ENCODE data around the gene ANKHD1. TPM values are rescaled to one million over a fixed set of nuclear protein-coding genes. Genes with fewer than 3 reads are reported as not detected.

ANKHD1 gene
- total RNA-seq, 1 donor, result 81.1 TPM

DNA sequence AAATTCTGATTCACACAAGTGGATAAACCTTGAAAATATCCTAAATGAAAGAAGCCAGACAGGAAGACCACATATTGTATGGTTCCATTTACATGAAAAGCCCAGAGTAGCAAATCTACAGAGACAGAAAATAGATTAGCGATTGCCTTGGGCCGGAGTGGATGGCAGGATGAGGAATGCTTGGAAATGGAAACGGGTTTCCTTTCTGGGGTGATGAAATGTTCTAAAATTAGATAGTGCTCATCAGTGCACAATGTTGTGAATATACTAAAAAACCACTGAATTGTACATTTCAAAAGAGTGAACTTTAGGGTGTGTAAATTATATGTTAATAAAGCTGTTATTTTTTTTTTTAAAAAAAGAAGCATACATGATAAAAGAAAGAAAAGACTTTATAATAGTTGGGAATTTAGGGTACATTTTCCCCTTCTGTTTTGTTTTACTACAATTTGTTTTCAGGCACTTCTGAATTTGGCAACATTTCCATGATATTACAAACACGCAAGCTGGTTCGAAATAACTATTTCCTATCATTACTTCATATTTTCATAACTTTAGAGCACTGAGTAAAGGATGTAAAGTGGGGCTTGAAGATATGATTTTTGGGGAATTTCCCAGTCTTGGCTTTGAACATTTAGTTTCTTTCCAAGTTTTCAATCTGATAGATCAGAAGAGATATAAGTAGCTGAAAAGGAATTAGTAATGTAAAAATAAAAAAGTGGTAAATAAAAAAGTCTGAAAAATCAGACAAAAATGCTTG, 186.9 kb downstream of the ANKHD1 start:
- Histone ChIP-seq H3K27ac (ENCODE audit: low read depth, low read length) (peak overlapping the region; percentile 58), H2AFZ (ENCODE audit: low read length) (peak overlapping the region; percentile 60), H3K4me2 (ENCODE audit: insufficient read depth, low read length) (peak overlapping the region; percentile 63), H3K4me3 (ENCODE audit: insufficient read depth, low read length) (no peak overlapping the region), H3K27me3 (ENCODE audit: insufficient read depth, low read length) (peaks cover 13% of the 10 kb centered on the region), H4K20me1 (ENCODE audit: insufficient read depth, low read length) (no peaks in the 10 kb centered on the region), H3K36me3 (ENCODE audit: insufficient read depth, low read length) (no peaks in the 10 kb centered on the region), H3K4me1 (ENCODE audit: insufficient read depth, low read length) (peaks cover 24% of the 10 kb centered on the region), H3K9me3 (ENCODE audit: low read depth, low read length) (no peaks in the 10 kb centered on the region), H3K79me2 (ENCODE audit: insufficient read depth, low read length) (no peaks in the 10 kb centered on the region)
- peak; percentile 45 for DNase-seq (ENCODE audit: insufficient read length, low spot score, missing footprints)
- TF ChIP-seq, protein P1, sequence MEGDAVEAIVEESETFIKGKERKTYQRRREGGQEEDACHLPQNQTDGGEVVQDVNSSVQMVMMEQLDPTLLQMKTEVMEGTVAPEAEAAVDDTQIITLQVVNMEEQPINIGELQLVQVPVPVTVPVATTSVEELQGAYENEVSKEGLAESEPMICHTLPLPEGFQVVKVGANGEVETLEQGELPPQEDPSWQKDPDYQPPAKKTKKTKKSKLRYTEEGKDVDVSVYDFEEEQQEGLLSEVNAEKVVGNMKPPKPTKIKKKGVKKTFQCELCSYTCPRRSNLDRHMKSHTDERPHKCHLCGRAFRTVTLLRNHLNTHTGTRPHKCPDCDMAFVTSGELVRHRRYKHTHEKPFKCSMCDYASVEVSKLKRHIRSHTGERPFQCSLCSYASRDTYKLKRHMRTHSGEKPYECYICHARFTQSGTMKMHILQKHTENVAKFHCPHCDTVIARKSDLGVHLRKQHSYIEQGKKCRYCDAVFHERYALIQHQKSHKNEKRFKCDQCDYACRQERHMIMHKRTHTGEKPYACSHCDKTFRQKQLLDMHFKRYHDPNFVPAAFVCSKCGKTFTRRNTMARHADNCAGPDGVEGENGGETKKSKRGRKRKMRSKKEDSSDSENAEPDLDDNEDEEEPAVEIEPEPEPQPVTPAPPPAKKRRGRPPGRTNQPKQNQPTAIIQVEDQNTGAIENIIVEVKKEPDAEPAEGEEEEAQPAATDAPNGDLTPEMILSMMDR (IDR thresholded peaks at IDR 0.05; ENCODE audit: extremely low read depth, low read depth, low read length), result no peak

Small RNA genes lying within 50 kb of the gene (small RNA-seq; reads per million reads assigned to genes)
- gene RF00279 (not detected), gene RF00443 (not detected), gene RNU4-14P (not detected)

Other genes starting within 250 kb of the ANKHD1 start
- 24.2 and 27.9 TPM in 2 replicates for gene CYSTM1, start 226.6 kb upstream of the ANKHD1 start, total RNA-seq
- gene PFDN1, start 98.7 kb upstream of the ANKHD1 start, total RNA-seq, result 58.3 and 65.9 TPM in 2 replicates
- gene HBEGF, start 55.2 kb upstream of the ANKHD1 start, total RNA-seq, result 1.8 and 2.5 TPM in 2 replicates
- not detected in 2 replicates for gene SLC4A9, start 41.6 kb upstream of the ANKHD1 start, total RNA-seq
- gene EIF4EBP3, start 145.8 kb downstream of the ANKHD1 start, total RNA-seq, result 3.8 and 4.7 TPM in 2 replicates
- 28.2 and 35.7 TPM in 2 replicates for gene SRA1, start 155.6 kb downstream of the ANKHD1 start, total RNA-seq
- 19.7 and 24.2 TPM in 2 replicates for gene APBB3, start 162.8 kb downstream of the ANKHD1 start, total RNA-seq
- 17.4 and 20.6 TPM in 2 replicates for gene SLC35A4, start 163.0 kb downstream of the ANKHD1 start, total RNA-seq
- 1.8 and 4.0 TPM in 2 replicates for gene CD14, start 231.3 kb downstream of the ANKHD1 start, total RNA-seq
- 8.3 and 8.5 TPM in 2 replicates for gene TMCO6, start 237.6 kb downstream of the ANKHD1 start, total RNA-seq
- 29.7 and 30.6 TPM in 2 replicates for gene NDUFA2, start 245.8 kb downstream of the ANKHD1 start, total RNA-seq
- gene IK, start 246.0 kb downstream of the ANKHD1 start, total RNA-seq, result 70.1 and 84.3 TPM in 2 replicates